ENCODE measurements around the gene ARRB2. TPM values are rescaled to one million over a fixed set of nuclear protein-coding genes. Genes with fewer than 3 reads are reported as not detected.

Gene ARRB2
- total and polyA plus RNA-seq, 4 donors: 11.8 to 16.5 (median 13.9) TPM

DNA sequence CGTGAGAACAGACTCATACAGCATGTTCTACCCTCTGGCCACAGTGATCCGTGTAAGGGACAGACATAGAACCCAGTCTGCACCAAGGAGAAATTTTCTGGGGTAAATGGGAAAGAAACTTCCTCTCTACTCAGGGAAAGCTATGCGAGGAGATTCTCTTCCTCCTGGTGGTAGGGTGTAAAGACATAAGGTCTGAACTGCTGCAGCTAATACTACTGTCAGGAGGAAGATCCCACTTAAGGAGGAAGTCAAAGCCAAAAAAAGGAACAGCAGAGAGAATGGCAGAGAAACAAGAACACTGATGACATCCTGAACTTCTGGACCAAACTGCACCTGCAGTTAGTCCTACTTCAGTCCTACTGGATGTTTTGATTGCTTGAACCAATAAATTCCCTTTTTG, 54.2 kb downstream of the ARRB2 start:
- H3K9ac ChIP-seq (ENCODE audit: low read depth in 1 of 2, low read length in 2 of 2): no peak overlapping the region
- H3K36me3 ChIP-seq (ENCODE audit: control insufficient read depth in 4 of 4, insufficient read depth in 3 of 4, low read depth in 1 of 4, low read length in 3 of 4): no peaks in the 10 kb centered on the region
- 80% methylated on average over 3 of the region's 3 CpGs for WGBS
- TF ChIP-seq EGR1 (IDR thresholded peaks at IDR 0.05; ENCODE audit: low read depth in 2 of 2) (no peak), YY1 (IDR thresholded peaks at IDR 0.05) (peak; percentile 31)
- H3K27ac ChIP-seq (ENCODE audit: low read depth in 1 of 2, low read length in 2 of 2): peak overlapping the region; percentile 6 to 31
- DNase-seq (ENCODE audit: low spot score): no peak
- H3K27me3 ChIP-seq (ENCODE audit: control insufficient read depth in 4 of 4, insufficient read depth in 4 of 4, low read length in 3 of 4): no peaks in the 10 kb centered on the region
- H3K4me3 ChIP-seq (ENCODE audit: low read depth in 1 of 3, low read length in 3 of 3): no peak overlapping the region
- H3K4me1 ChIP-seq (ENCODE audit: control insufficient read depth in 4 of 4, insufficient read depth in 4 of 4, low read length in 3 of 4): no peaks in the 10 kb centered on the region
- no peaks in the 10 kb centered on the region for H3K9me3 ChIP-seq (ENCODE audit: control insufficient read depth in 4 of 4, low read length in 3 of 4)

DNA sequence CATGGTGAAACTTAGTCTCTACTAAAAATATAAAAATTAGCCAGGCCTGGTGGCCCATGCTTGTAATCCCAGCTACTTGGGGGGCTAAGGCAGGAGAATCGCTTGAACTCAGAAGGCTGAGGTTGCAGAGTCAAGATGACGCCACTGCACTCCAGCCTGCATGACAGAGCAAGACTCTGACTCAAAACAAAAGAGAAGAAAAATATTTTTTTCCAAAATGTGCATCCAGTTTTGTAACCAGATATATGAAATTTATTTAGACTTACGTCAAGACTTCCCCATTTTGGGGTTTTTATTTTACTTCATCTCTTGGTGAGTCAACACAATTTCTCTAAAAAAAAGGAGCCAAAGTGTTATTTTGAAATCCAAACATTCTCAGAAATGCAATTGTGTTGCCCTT, 55.8 kb downstream of the ARRB2 start:
- H3K36me3 ChIP-seq (ENCODE audit: control insufficient read depth in 4 of 4, insufficient read depth in 3 of 4, low read depth in 1 of 4, low read length in 3 of 4): no peaks in the 10 kb centered on the region
- H3K4me1 ChIP-seq (ENCODE audit: control insufficient read depth in 4 of 4, insufficient read depth in 4 of 4, low read length in 3 of 4): no peaks in the 10 kb centered on the region
- no peaks in the 10 kb centered on the region for H3K9me3 ChIP-seq (ENCODE audit: control insufficient read depth in 4 of 4, low read length in 3 of 4)
- no peak for DNase-seq (ENCODE audit: low spot score)
- H3K27me3 ChIP-seq (ENCODE audit: control insufficient read depth in 4 of 4, insufficient read depth in 4 of 4, low read length in 3 of 4): no peaks in the 10 kb centered on the region
- 88% methylated on average over 3 of the region's 3 CpGs for WGBS
- no peak overlapping the region for H3K4me3 ChIP-seq (ENCODE audit: low read depth in 1 of 3, low read length in 3 of 3)
- H3K27ac ChIP-seq (ENCODE audit: low read depth in 1 of 2, low read length in 2 of 2): peak overlapping the region; percentile 35 to 59
- TF ChIP-seq, protein P1, sequence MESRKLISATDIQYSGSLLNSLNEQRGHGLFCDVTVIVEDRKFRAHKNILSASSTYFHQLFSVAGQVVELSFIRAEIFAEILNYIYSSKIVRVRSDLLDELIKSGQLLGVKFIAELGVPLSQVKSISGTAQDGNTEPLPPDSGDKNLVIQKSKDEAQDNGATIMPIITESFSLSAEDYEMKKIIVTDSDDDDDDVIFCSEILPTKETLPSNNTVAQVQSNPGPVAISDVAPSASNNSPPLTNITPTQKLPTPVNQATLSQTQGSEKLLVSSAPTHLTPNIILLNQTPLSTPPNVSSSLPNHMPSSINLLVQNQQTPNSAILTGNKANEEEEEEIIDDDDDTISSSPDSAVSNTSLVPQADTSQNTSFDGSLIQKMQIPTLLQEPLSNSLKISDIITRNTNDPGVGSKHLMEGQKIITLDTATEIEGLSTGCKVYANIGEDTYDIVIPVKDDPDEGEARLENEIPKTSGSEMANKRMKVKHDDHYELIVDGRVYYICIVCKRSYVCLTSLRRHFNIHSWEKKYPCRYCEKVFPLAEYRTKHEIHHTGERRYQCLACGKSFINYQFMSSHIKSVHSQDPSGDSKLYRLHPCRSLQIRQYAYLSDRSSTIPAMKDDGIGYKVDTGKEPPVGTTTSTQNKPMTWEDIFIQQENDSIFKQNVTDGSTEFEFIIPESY (IDR thresholded peaks at IDR 0.05): no peak
- TF ChIP-seq RXRA (IDR thresholded peaks at IDR 0.05) (no peak), FOXA1 (IDR thresholded peaks at IDR 0.05) (no peak), REST (IDR thresholded peaks at IDR 0.05) (no peak), TAF1 (conservative IDR thresholded peaks at IDR 0.05) (no peak), HNF4G (IDR thresholded peaks at IDR 0.05) (no peak), EGR1 (IDR thresholded peaks at IDR 0.05; ENCODE audit: low read depth in 2 of 2) (no peak), JUND (IDR thresholded peaks at IDR 0.05) (no peak), HNF4A (conservative IDR thresholded peaks at IDR 0.05) (no peak), GABPA (IDR thresholded peaks at IDR 0.05 in 1 of 2, conservative IDR thresholded peaks at IDR 0.05 in 1 of 2) (no peak), SP1 (IDR thresholded peaks at IDR 0.05) (no peak), RAD21 (IDR thresholded peaks at IDR 0.05) (no peak), NR2F2 (IDR thresholded peaks at IDR 0.05) (no peak)
- TF ChIP-seq, protein P2, sequence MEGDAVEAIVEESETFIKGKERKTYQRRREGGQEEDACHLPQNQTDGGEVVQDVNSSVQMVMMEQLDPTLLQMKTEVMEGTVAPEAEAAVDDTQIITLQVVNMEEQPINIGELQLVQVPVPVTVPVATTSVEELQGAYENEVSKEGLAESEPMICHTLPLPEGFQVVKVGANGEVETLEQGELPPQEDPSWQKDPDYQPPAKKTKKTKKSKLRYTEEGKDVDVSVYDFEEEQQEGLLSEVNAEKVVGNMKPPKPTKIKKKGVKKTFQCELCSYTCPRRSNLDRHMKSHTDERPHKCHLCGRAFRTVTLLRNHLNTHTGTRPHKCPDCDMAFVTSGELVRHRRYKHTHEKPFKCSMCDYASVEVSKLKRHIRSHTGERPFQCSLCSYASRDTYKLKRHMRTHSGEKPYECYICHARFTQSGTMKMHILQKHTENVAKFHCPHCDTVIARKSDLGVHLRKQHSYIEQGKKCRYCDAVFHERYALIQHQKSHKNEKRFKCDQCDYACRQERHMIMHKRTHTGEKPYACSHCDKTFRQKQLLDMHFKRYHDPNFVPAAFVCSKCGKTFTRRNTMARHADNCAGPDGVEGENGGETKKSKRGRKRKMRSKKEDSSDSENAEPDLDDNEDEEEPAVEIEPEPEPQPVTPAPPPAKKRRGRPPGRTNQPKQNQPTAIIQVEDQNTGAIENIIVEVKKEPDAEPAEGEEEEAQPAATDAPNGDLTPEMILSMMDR (IDR thresholded peaks at IDR 0.05; ENCODE audit: low read depth, low read length, missing input control): no peak
- no peak overlapping the region for H3K9ac ChIP-seq (ENCODE audit: low read depth in 1 of 2, low read length in 2 of 2)
